Measurements from ENCODE around the gene CINP. TPM values are rescaled to one million over a fixed set of nuclear protein-coding genes. Genes with fewer than 3 reads are reported as not detected.
"Not testable (repeated sequence)": the region's sequence is repeated elsewhere in the genome, so short reads cannot be mapped to it uniquely, and the experiment has no call there.

The CINP gene
- total RNA-seq, 2 donors from 2014 or later, result 38.5 to 39.1 TPM

DNA sequence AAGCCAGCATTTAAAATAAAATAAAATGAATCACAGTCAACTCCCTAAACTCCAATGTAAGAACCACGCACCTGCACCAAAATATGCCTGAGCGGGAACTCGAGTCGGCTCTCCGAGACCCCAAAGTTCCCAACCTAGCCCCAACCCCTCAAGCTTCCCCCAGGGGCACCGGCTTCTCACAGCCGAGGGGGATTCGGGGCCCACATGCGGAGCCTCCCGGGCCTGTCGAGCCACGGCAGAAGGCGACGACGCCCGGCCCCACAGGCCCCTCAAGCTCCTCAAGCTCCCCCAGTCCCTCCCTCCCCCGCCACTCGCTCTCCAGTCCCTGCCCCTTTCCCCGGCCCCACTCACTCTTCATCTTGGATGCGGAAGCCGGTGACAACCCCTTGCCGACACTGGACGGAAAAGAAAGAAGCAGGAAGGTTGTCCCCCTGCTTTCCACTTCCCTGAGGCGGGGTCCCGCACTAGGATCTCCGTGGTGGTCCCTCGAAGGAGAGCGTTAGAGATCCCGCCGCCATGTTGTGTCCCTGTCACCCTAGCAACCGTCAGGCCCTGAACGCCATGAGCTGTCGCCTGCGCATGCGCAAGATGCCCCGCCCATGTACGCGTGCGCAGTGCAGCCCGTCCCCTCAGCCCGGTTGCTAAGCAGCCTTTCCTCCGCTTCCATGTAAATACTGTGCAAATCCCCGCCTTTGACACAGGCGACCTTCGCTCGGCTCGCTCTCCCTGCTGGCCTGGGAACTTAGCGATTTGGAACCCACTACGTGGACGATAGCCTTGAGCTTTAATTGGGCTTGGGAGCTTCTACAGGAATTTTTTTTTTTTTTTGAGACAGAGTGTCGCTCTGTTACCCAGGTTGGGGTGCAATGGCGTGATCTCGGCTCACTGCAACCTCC is 57.8 kb downstream of the CINP start, which contains the start of gene MOK:
TSS of gene MOK (minus strand) at position 554 of the 896 bp plus-strand sequence. CDS start at position 358, 196 bp downstream.
- peak within 1 kb of the TSS; percentile 90 for H3K4me3 Mint-ChIP-seq
- peaks cover 10 to 13% of the 10 kb centered on the region in 2 donors for H3K4me1 Mint-ChIP-seq (ENCODE audit: low read depth in 2 of 2)
- peak; percentile 95 for DNase-seq (ENCODE audit: low spot score)

DNA sequence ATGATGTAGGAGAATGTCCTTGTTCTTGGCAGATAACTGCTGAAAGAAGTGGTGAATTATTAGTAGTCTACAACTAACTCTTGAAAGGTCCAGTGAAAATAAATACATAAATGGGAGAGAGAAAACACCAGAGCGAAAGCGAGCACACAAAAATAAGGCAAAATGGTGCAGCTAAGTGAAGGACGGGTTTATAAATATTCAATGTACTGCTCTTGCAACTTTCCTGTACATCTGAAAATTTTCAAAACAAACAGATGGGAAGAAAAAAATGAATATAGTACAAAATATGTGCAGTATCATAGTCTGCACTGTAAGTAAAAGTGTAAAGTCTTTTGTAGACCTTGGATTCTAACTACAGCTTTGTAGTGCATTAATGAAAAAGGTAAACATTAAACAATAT is 59.0 kb downstream of the CINP start:
- Mint-ChIP-seq H3K4me3 (peak overlapping the region; percentile 40), H3K27me3 (peaks cover 0 to 6% of the 10 kb centered on the region in 2 donors), H3K27ac (peak overlapping the region in 1 of 2 donors; percentile 18), H3K4me1 (ENCODE audit: low read depth in 2 of 2) (peaks cover 12 to 13% of the 10 kb centered on the region in 2 donors), H3K36me3 (no peaks in the 10 kb centered on the region), H3K9me3 (no peaks in the 10 kb centered on the region)
- no peak for ATAC-seq
- no peak for DNase-seq (ENCODE audit: low spot score)

More for the DNA sequence above, 57.8 kb downstream of the CINP start, which contains the start of gene MOK:
- Mint-ChIP-seq H3K9me3 (no peaks in the 10 kb centered on the region), H3K27ac (peak within 1 kb of the TSS; percentile 86 to 94), H3K36me3 (no peaks in the 10 kb centered on the region), H3K27me3 (peaks cover 0 to 6% of the 10 kb centered on the region in 2 donors)
- peak; percentile 97 to 98 for ATAC-seq

DNA sequence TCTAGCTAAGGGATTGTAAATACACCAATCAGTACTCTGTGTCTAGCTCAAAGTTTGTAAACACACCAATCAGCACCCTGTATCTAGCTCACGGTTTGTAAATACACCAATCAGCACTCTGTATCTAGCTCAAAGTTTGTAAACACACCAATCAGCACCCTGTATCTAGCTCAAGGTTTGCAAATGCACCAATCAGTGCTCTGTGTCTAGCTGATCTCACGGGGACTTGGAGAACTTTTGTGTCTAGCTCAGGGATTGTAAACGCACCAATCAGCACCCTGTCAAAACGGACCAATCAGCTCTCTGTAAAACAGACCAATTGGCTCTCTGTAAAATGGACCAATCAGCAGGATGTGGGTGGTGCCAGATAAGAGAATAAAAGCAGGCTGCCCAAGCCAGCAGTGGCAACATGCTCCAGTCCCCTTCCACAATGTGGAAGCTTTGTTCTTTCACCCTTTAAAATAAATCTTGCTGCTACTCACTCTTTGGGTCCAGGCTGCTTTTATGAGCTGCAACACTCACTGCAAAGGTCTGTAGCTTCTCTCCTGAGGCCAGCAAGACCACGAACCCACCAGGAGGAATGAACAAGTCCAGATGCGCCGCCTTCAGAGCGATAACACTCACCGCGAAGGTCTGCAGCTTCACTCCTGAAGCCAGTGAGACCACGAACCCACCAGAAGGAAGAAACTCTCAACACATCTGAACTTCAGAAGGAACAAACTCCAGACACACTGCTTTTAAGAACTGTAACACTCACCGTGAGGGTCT is 64.2 kb downstream of the CINP start:
- H3K4me1 Mint-ChIP-seq (ENCODE audit: low read depth in 2 of 2); DNase-seq (ENCODE audit: low spot score); H3K27ac Mint-ChIP-seq; H3K36me3 Mint-ChIP-seq; ATAC-seq; H3K9me3 Mint-ChIP-seq; H3K4me3 Mint-ChIP-seq: not testable (repeated sequence)
- H3K27me3 Mint-ChIP-seq, result peaks cover 8 to 10% of the 10 kb centered on the region in 2 donors

Other genes starting within 250 kb of the CINP start
- gene WDR20, start 223.0 kb downstream of the CINP start, total RNA-seq, result 10 to 100 TPM; 44.9 to 59.3 TPM
- 1 to 10 TPM; 3.0 to 5.9 TPM for gene MOK, start 57.7 kb downstream of the CINP start, total RNA-seq
- gene ZNF839, start 43.1 kb downstream of the CINP start, total RNA-seq, result 10 to 100 TPM; 10.5 to 23.8 TPM
- gene TECPR2, start 51 bp upstream of the CINP start, total RNA-seq, result 10 to 100 TPM; 12.2 to 17.2 TPM
- 10 to 100 TPM in 1 of 2 donors, 1 to 10 TPM in 1; 7.9 to 12.7 TPM for gene ANKRD9, start 146.9 kb upstream of the CINP start, total RNA-seq
- 10 to 100 TPM; 17.1 to 17.5 TPM for gene RCOR1, start 229.8 kb upstream of the CINP start, total RNA-seq